Activated B cell treated with CpG ODN at 0.5 μM for 24 hours (primary cell): ENCODE results near the gene KATNIP. TPM values are rescaled to one million over a fixed set of nuclear protein-coding genes. Genes with fewer than 3 reads are reported as not detected.

ENCODE experiments used
- ATAC-seq: fragments of 200-7000 bp; cut with Tn5 transposase; one replicate; pipeline ENCODE4 v1.10.0; 2021; ENCODE audit warnings: low read depth, mild to moderate bottlenecking, moderate library complexity
- CTCF ChIA-PET: fragments of 350-600 bp; sonication (Branson Sonifier 250); formaldehyde crosslinking; loops from one replicate; lab custom pipeline; 2021; ENCODE audit warnings: antibody characterized with exemption; lab: Charles Lee
- POLR2A ChIA-PET: fragments of 350-600 bp; sonication (Branson Sonifier 250); formaldehyde crosslinking; loops from one replicate; lab custom pipeline; 2021; ENCODE audit warnings: antibody characterized with exemption; lab: Charles Lee
- DNase-seq: peaks from one replicate; pipeline ENCODE4 v3.0.0; 2022
- H3K27ac Mint-ChIP-seq: one replicate; pipeline ENCODE4 v1.8.0; 2020; ENCODE audit warnings: mixed read lengths
- H3K27me3 Mint-ChIP-seq: one replicate; pipeline ENCODE4 v1.8.0; 2021; ENCODE audit warnings: mixed read lengths
- H3K36me3 Mint-ChIP-seq: one replicate; pipeline ENCODE4 v1.8.0; 2021; ENCODE audit warnings: low read depth, mixed read lengths
- H3K4me1 Mint-ChIP-seq: one replicate; pipeline ENCODE4 v1.8.0; 2021; ENCODE audit warnings: mixed read lengths
- H3K4me3 Mint-ChIP-seq: one replicate; pipeline ENCODE4 v1.8.0; 2020; ENCODE audit warnings: mild to moderate bottlenecking, mixed read lengths
- H3K9me3 Mint-ChIP-seq: one replicate; pipeline ENCODE4 v1.8.0; 2020; ENCODE audit warnings: mixed read lengths
- CTCF ChIP-seq: fragments of 200-600 bp; IDR thresholded peaks from one replicate; pipeline ENCODE4 v1.8.0; 2022; ENCODE audit warnings: antibody characterized with exemption, mild to moderate bottlenecking
- intact Hi-C: fragments of 100-400 bp; cut with micrococcal nuclease; formaldehyde crosslinking; loops from one replicate; pipeline ENCODE4 v1.15.1; 2024
- total RNA-seq: library from RNA; stranded (reverse); gene quantifications from 2 replicates; pipeline ENCODE4 v1.2.3, GENCODE V29; 2022

KATNIP gene
- 32.3 and 40.4 TPM in 2 replicates for total RNA-seq

DNA sequence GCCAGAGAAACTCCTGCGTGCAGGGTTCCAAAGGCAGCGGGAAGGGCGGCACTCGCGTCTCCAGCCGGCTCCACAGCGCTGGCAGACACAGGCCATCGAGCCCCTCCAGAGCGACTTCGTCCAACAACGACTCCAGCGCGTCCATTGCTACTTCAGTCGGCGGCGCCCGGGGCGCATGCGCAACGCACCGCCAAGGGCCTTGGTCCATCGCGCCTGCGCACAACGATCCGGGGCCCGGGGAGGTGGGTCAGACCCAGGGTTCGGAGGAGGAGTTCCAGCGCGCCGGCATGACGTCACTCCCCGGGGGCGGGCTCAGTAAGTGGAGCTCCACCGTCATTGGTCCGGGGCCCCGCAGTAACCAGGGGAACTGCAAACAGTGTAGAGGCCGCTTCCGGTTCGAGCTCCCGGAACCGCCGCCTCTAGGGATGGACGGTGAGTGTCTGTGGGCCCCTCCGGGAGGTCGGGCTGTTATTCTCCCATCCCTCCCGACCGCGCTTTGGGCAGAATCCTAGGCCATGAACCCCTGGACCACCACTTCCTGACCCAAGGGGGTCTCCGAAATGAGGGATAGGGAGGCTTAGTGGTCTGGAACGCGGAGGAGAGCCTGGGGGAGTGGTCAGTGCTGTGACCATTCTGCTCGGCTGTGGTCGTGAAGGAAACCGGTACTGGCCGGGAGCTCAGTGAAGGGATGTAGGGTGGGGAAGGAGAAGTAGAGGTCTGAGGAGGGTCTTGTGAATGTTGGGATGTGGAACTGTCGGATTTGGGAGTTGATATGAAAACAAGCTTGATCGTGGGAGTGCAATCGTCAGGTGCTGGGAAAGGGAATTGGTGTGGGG lies at the start of gene KATNIP, which contains the start of gene GTF3C1:
Gene KATNIP (plus strand): TSS at position 399 of the 836 bp plus-strand sequence. CDS start 27 bp downstream, at position 426.
Gene GTF3C1 (minus strand): TSS at position 168 of the 836 bp plus-strand sequence. CDS start 23 bp downstream, at position 145.
- no peak for TF ChIP-seq CTCF
- H3K4me3 Mint-ChIP-seq, result peak within 1 kb of the TSS; percentile 95
- ChIA-PET CTCF (no interaction called here), POLR2A (interaction anchor here (0.5 to 2.1 kb wide), 8 partner anchors 11 to 1435 kb away, joined by 3 to 10 read pairs (median 4); partner anchors contain the start of genes KDM8 and LAT)
- H3K4me1 Mint-ChIP-seq, result peaks cover 34% of the 10 kb centered on the region
- intact Hi-C loops, result loop anchor here (1.0 to 10.0 kb wide), 3 partner anchors 235 to 575 kb away; partner anchors contain the start of genes IL4R and KDM8
- ATAC-seq, result peak; percentile 99
- H3K27ac Mint-ChIP-seq, result peak within 1 kb of the TSS; percentile 94
- H3K9me3 Mint-ChIP-seq, result no peaks in the 10 kb centered on the region
- no peaks in the 10 kb centered on the region for H3K27me3 Mint-ChIP-seq
- peak; percentile 100 for DNase-seq
- peaks cover 19% of the 10 kb centered on the region for H3K36me3 Mint-ChIP-seq

DNA sequence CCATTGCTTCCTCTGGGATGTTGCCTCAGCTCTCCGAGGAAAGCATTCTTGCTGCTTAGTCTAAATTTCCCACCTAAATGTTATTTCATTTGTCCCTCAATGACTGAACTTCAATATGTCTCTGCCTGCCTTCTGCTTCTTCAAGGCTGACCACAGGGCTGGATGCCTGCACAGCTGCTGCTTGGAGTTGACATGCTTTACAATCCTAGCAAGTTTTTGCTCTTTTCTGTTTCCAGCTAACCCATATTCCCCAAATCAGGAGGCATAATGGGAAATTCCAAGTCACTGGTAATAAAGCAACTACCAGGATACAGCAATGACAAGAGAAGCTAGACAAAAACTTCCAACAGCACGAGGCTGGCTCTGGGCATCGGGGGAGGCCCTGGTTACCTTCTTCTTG lies 49.1 kb upstream of the KATNIP start:
- no peak overlapping the region for H3K27ac Mint-ChIP-seq
- ATAC-seq, result no peak
- no peaks in the 10 kb centered on the region for H3K27me3 Mint-ChIP-seq
- no peaks in the 10 kb centered on the region for H3K9me3 Mint-ChIP-seq
- no peak overlapping the region for H3K4me3 Mint-ChIP-seq
- intact Hi-C loops, result no loop called here
- ChIA-PET POLR2A (no interaction called here), CTCF (no interaction called here)
- no peak for TF ChIP-seq CTCF
- peaks cover 93% of the 10 kb centered on the region for H3K36me3 Mint-ChIP-seq
- DNase-seq, result no peak
- no peaks in the 10 kb centered on the region for H3K4me1 Mint-ChIP-seq

- Mint-ChIP-seq H3K36me3 (peaks cover 95% of the 10 kb centered on the region), H3K27ac (no peak overlapping the region), H3K27me3 (no peaks in the 10 kb centered on the region), H3K9me3 (no peaks in the 10 kb centered on the region), H3K4me1 (no peaks in the 10 kb centered on the region), H3K4me3 (no peak overlapping the region)
- intact Hi-C loops, result no loop called here
- no peak for ATAC-seq
- POLR2A ChIA-PET, result no interaction called here
- TF ChIP-seq CTCF, result no peak
- no peak for DNase-seq
- CTCF ChIA-PET, result no interaction called here
Measured at GRCh38 chr16:27503662-27504061, 46.3 kb upstream of the KATNIP start.

DNA sequence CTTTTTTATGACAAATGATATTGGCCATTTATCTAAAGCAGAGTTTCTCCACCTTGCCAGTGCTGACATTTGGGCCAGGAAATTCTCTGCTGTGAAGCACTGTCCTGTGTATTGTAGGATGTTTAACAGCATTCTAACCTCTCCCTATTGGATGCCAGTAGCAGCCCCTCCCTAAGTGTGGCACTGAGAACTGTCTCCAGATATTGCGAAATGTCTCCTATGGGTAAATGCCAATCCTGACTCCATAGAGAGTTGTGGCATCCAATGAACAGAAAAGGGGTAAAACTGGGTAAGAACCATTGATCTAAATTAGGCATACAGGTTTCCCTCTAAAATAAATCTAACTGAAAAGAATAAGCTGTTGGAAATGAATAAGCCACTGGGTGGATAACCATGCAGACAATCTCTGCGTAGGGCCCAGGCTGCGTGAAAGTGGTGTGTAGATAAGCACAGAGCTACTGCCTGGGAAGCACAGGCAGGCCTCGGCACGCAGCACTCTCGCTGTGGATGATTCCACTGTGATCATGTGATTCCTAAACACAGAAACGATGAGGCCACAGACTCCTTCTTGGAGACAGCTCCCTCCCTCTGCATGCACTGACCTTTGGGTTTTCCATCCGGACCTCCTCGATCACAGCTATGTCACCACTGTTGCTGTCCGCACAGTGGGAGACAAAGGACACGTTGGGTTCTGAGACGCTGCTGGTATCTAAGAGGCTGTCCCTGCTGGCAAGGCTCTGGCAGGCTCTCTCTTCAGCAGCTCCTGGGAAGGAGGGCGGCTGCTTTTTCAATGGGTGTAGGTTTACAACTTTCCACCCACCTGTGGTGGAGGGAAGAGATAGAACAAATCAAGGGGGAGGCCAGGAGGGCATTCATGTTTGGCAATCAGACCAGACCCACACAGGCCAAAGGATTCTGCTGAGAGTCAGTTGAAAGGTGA lies 44.4 kb upstream of the KATNIP start:
- intact Hi-C loops, result no loop called here
- ChIA-PET POLR2A (no interaction called here), CTCF (no interaction called here)
- Mint-ChIP-seq H3K27ac (no peak overlapping the region), H3K9me3 (no peaks in the 10 kb centered on the region), H3K27me3 (no peaks in the 10 kb centered on the region), H3K36me3 (peaks cover 95% of the 10 kb centered on the region), H3K4me1 (no peaks in the 10 kb centered on the region), H3K4me3 (no peak overlapping the region)
- no peak for TF ChIP-seq CTCF
- ATAC-seq (no peak), DNase-seq (no peak)
